Measurements from ENCODE around the gene DBH. TPM values are rescaled to one million over a fixed set of nuclear protein-coding genes. Genes with fewer than 3 reads are reported as not detected.

The DBH gene
- polyA plus RNA-seq, 1 donor (not counting 4 experiments of a cell fraction or from before 2014, with no cell fraction given), result not detected

DNA sequence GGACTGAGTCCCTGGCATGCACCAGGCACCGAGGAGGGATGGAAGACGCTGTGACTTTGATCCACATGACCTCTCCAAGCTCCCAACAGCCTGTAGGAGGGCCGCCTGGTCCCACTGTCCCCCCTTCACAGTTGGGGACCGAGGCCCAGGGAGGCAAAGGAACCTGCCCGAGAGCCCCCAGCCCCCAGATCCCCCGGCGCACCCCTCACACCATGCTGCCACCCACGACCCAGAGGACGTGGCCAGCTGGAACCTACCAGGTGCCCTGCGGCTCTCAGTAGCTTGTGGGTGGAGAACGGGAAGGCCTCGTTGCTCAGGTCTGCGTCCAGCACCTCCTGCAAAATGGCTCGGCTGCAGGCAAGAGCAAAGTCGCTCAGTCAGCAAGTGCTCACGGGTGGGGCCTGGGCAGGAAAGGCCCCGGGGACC lies 48.8 kb downstream of the DBH start:
- H3K9ac ChIP-seq (ENCODE audit: control insufficient read depth, extremely low read depth, insufficient read depth, low read length), result no peak overlapping the region
- H3K79me2 ChIP-seq (ENCODE audit: control insufficient read depth, insufficient read depth, low read length), result no peaks in the 10 kb centered on the region
- TF ChIP-seq, protein P1, sequence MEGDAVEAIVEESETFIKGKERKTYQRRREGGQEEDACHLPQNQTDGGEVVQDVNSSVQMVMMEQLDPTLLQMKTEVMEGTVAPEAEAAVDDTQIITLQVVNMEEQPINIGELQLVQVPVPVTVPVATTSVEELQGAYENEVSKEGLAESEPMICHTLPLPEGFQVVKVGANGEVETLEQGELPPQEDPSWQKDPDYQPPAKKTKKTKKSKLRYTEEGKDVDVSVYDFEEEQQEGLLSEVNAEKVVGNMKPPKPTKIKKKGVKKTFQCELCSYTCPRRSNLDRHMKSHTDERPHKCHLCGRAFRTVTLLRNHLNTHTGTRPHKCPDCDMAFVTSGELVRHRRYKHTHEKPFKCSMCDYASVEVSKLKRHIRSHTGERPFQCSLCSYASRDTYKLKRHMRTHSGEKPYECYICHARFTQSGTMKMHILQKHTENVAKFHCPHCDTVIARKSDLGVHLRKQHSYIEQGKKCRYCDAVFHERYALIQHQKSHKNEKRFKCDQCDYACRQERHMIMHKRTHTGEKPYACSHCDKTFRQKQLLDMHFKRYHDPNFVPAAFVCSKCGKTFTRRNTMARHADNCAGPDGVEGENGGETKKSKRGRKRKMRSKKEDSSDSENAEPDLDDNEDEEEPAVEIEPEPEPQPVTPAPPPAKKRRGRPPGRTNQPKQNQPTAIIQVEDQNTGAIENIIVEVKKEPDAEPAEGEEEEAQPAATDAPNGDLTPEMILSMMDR (optimal IDR thresholded peaks at IDR 0.05 in 1 of 3, IDR thresholded peaks at IDR 0.05 in 1 of 3, conservative IDR thresholded peaks at IDR 0.05 in 1 of 3; ENCODE audit: extremely low read depth in 1 of 3, insufficient read depth in 2 of 3, low read length in 3 of 3), result no peak
- TF ChIP-seq EZH2 (IDR thresholded peaks at IDR 0.05; ENCODE audit: low read length), result no peak
- H3K4me3 ChIP-seq (ENCODE audit: control insufficient read depth in 2 of 3, extremely low read depth in 1 of 3, insufficient read depth in 2 of 3, low read depth in 1 of 3, low read length in 3 of 3), result no peak overlapping the region
- H3K4me2 ChIP-seq (ENCODE audit: control insufficient read depth, extremely low read depth, insufficient read depth, low read depth, low read length), result no peak overlapping the region
- H3K9me1 ChIP-seq (ENCODE audit: control insufficient read depth, extremely low read depth, insufficient read depth, low read length), result no peaks in the 10 kb centered on the region
- H3K36me3 ChIP-seq (ENCODE audit: control insufficient read depth in 2 of 2, extremely low read depth in 1 of 2, insufficient read depth in 2 of 2, low read length in 2 of 2), result no peaks in the 10 kb centered on the region
- dilution Hi-C loops (cut with MboI; ENCODE audit: extremely low pct_ligation_motif_present, low sequenced_read_pairs), result no loop called here
- no peaks in the 10 kb centered on the region for H4K20me1 ChIP-seq (ENCODE audit: control insufficient read depth, extremely low read depth, insufficient read depth, low read length)
- H3K4me1 ChIP-seq (ENCODE audit: control insufficient read depth, extremely low read depth, insufficient read depth, low read length), result no peaks in the 10 kb centered on the region
- no peaks in the 10 kb centered on the region for H3K9me3 ChIP-seq (ENCODE audit: control insufficient read depth, low read depth, low read length)
- FAIRE-seq (no peak), DNase-seq (ENCODE audit: low read depth, low spot score) (no peak)
- H2AFZ ChIP-seq (ENCODE audit: control insufficient read depth, low read length), result no peak overlapping the region
- peaks cover 5% of the 10 kb centered on the region for H3K27me3 ChIP-seq (ENCODE audit: control insufficient read depth, extremely low read depth, insufficient read depth, low read length)
- H3K27ac ChIP-seq (ENCODE audit: control insufficient read depth, insufficient read depth, low read length), result no peak overlapping the region

DNA sequence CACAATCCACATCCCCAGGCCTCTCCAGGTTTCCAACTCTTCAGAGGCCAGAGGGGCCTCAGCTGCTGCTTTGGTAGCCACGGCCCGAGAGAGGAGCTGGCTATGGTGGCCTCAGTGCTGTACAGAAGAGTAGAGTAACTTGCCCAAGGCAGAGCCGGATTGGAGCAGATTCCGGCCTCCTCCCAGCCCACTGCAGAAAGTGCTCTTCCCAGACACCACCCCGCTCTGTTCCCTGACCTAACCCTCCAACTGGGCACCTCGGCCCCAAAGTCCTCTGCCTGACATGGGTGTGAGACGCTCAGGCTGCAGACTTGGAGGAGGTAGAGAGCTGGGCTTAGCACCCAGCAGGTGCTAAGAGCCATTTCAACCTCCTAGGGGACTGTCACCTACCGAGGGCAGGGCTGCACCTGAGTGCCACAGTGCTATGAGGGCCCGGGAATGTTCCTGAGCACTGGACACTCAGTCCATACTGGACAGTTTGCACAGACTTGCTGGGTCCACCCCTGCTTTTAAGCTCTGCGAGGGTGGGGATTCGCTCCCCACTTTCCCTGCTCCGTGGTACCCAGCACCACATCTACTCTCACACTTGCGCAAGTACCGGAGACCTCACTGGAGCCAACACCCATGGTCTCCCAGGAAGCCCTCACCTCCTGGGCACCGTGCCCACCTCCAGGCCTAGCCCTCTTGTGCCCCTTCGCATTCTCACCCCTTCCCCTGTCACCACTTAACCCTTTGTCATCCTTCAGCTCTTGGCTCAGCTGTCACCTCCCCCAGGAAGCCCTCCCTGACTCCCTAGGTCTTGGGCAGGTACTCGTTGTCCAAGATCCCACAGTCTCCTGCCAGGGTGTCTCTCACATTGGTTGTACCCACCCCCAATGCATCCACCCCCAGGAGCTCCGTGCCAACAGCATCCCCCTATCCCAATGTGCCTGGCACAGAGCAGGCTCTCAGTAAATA lies 49.8 kb downstream of the DBH start:
- peaks cover 5% of the 10 kb centered on the region for H3K27me3 ChIP-seq (ENCODE audit: control insufficient read depth, extremely low read depth, insufficient read depth, low read length)
- TF ChIP-seq EZH2 (IDR thresholded peaks at IDR 0.05; ENCODE audit: low read length), result no peak
- TF ChIP-seq, protein P1 (optimal IDR thresholded peaks at IDR 0.05 in 1 of 3, IDR thresholded peaks at IDR 0.05 in 1 of 3, conservative IDR thresholded peaks at IDR 0.05 in 1 of 3; ENCODE audit: extremely low read depth in 1 of 3, insufficient read depth in 2 of 3, low read length in 3 of 3), result no peak
- H3K9me3 ChIP-seq (ENCODE audit: control insufficient read depth, low read depth, low read length), result no peaks in the 10 kb centered on the region
- FAIRE-seq (no peak), DNase-seq (ENCODE audit: low read depth, low spot score) (no peak)
- no peaks in the 10 kb centered on the region for H3K9me1 ChIP-seq (ENCODE audit: control insufficient read depth, extremely low read depth, insufficient read depth, low read length)
- no peak overlapping the region for H3K4me2 ChIP-seq (ENCODE audit: control insufficient read depth, extremely low read depth, insufficient read depth, low read depth, low read length)
- H3K4me3 ChIP-seq (ENCODE audit: control insufficient read depth in 2 of 3, extremely low read depth in 1 of 3, insufficient read depth in 2 of 3, low read depth in 1 of 3, low read length in 3 of 3), result no peak overlapping the region
- dilution Hi-C loops (cut with MboI; ENCODE audit: extremely low pct_ligation_motif_present, low sequenced_read_pairs), result no loop called here
- no peaks in the 10 kb centered on the region for H3K79me2 ChIP-seq (ENCODE audit: control insufficient read depth, insufficient read depth, low read length)
- no peak overlapping the region for H3K27ac ChIP-seq (ENCODE audit: control insufficient read depth, insufficient read depth, low read length)
- no peaks in the 10 kb centered on the region for H4K20me1 ChIP-seq (ENCODE audit: control insufficient read depth, extremely low read depth, insufficient read depth, low read length)
- no peaks in the 10 kb centered on the region for H3K4me1 ChIP-seq (ENCODE audit: control insufficient read depth, extremely low read depth, insufficient read depth, low read length)
- no peak overlapping the region for H3K9ac ChIP-seq (ENCODE audit: control insufficient read depth, extremely low read depth, insufficient read depth, low read length)
- H2AFZ ChIP-seq (ENCODE audit: control insufficient read depth, low read length), result no peak overlapping the region
- H3K36me3 ChIP-seq (ENCODE audit: control insufficient read depth in 2 of 2, extremely low read depth in 1 of 2, insufficient read depth in 2 of 2, low read length in 2 of 2), result no peaks in the 10 kb centered on the region

Measured in keratinocyte (primary cell).